ENCODE results near the gene MYO1C.
"Not testable (repeated sequence)": the region's sequence is repeated elsewhere in the genome, so short reads cannot be mapped to it uniquely, and the experiment has no call there.

The MYO1C gene

GRCh38 chr17:1446201-1446600 lies 46.3 kb downstream of the MYO1C start:
- no peak for DNase-seq (ENCODE audit: low spot score)
- no peak for TF ChIP-seq CTCF (IDR thresholded peaks at IDR 0.05; ENCODE audit: extremely low read depth, missing control alignments)

GRCh38 chr17:1445695-1446094 lies 46.8 kb downstream of the MYO1C start:
- not testable (repeated sequence) for DNase-seq (ENCODE audit: low spot score)

- DNase-seq (ENCODE audit: low spot score), result not testable (repeated sequence)
Observed at GRCh38 chr17:1442721-1443120, 49.8 kb downstream of the MYO1C start.

GRCh38 chr17:1442187-1442586 lies 50.3 kb downstream of the MYO1C start:
- TF ChIP-seq CTCF (IDR thresholded peaks at IDR 0.05; ENCODE audit: extremely low read depth, missing control alignments), result no peak
- no peak for DNase-seq (ENCODE audit: low spot score)

- no peak for TF ChIP-seq CTCF (IDR thresholded peaks at IDR 0.05; ENCODE audit: extremely low read depth, missing control alignments)
- no peak for DNase-seq (ENCODE audit: low spot score)
Observed at GRCh38 chr17:1440921-1441320, 51.6 kb downstream of the MYO1C start.

- no peak for TF ChIP-seq CTCF (IDR thresholded peaks at IDR 0.05; ENCODE audit: extremely low read depth, missing control alignments)
- no peak for DNase-seq (ENCODE audit: low spot score)
Observed at GRCh38 chr17:1438593-1439083, 53.8 kb downstream of the MYO1C start.

GRCh38 chr17:1435326-1435725 lies 57.2 kb downstream of the MYO1C start:
- TF ChIP-seq CTCF (IDR thresholded peaks at IDR 0.05; ENCODE audit: extremely low read depth, missing control alignments), result no peak
- DNase-seq (ENCODE audit: low spot score), result no peak

GRCh38 chr17:1434150-1434549 lies 58.3 kb downstream of the MYO1C start:
- TF ChIP-seq CTCF (IDR thresholded peaks at IDR 0.05; ENCODE audit: extremely low read depth, missing control alignments), result no peak
- DNase-seq (ENCODE audit: low spot score), result no peak

Data from GM20000 (cell line).